Stomach (tissue), 9 donors: ENCODE results near the gene OAF. TPM values are rescaled to one million over a fixed set of nuclear protein-coding genes. Genes with fewer than 3 reads are reported as not detected.

Experiments
- DNase-seq, 2 donors: peaks; one replicate each; pipeline versions ENCODE4 v3.0.0 to v3.0.0-alpha.2; 2013 to 2019
- H3K27ac ChIP-seq, 5 donors: fragments of 200-600 bp in 4 of 5; sonication (generic) in 4 of 5; one replicate each; pipeline ENCODE4 v1.5.1; 2013 to 2019; ENCODE audit warnings: mild to moderate bottlenecking in 1 of 5, moderate library complexity in 1 of 5
- H3K27me3 ChIP-seq, 3 donors: fragments of 200-600 bp; sonication (generic); one replicate each; pipeline ENCODE4 v1.5.1; 2017 to 2019; ENCODE audit warnings: mixed run types in 1 of 3
- H3K36me3 ChIP-seq, 4 donors: fragments of 200-600 bp; sonication (generic); 1 replicate in 3 of 4; 2 replicates in 1 of 4; pipeline ENCODE4 v1.5.1; 2016 to 2019
- H3K4me1 ChIP-seq, 4 donors: fragments of 200-600 bp; sonication (generic); one replicate each; pipeline ENCODE4 v1.5.1; 2016 to 2019
- H3K4me3 ChIP-seq, 4 donors: fragments of 200-600 bp; sonication (generic) in 3 of 4; one replicate each; pipeline ENCODE4 v1.5.1; 2016 to 2019; ENCODE audit warnings: mild to moderate bottlenecking in 1 of 4
- H3K9me3 ChIP-seq, 4 donors: fragments of 200-600 bp; sonication (generic); one replicate each; pipeline ENCODE4 v1.5.1; 2016 to 2019
- EP300 ChIP-seq: sonication (generic); formaldehyde crosslinking; IDR thresholded peaks from one replicate; pipeline ENCODE4 v1.6.1; 2017; ENCODE audit warnings: antibody characterized with exemption
- POLR2A ChIP-seq, 4 donors: fragments of 450-650 bp; IDR thresholded peaks; one replicate each; pipeline ENCODE4 v1.6.1; 2016; ENCODE audit warnings: antibody characterized with exemption in 4 of 4, control low read depth in 2 of 4, mild to moderate bottlenecking in 1 of 4, moderate library complexity in 1 of 4
- POLR2AphosphoS5 ChIP-seq, 3 donors: sonication (generic); formaldehyde crosslinking; IDR thresholded peaks; one replicate each; pipeline ENCODE4 v1.6.1; 2016; ENCODE audit warnings: antibody characterized with exemption in 3 of 3
- WGBS, 5 donors: extraction: QIAGEN DNeasy Blood & Tissue Kit in 3 of 5; methylation state at CpG; one replicate each; pipeline versions ENCODE4 v1.1.5 to v1.1.7; 2013 to 2018; 5-methylcytosine and 5-hydroxymethylcytosine counted together
- intact Hi-C: fragments of 100-400 bp; cut with DNase I; formaldehyde crosslinking; loops from one replicate; pipeline ENCODE4 v1.15.1; 2023; ENCODE audit warnings: low total_unique reads
- polyA plus RNA-seq, 3 donors: library from polyadenylated mRNA; stranded (reverse); fragments of 200-250 nt; gene quantifications; one replicate each; pipeline ENCODE4 v1.2.3, GENCODE V29; 2013
- total RNA-seq, 5 donors: library from RNA; depleted of rRNA; stranded (reverse); fragments of >200 nt; gene quantifications; one replicate each; pipeline versions ENCODE4 v1.1.0 to v1.2.3, GENCODE V29; 2014 to 2016
- TF ChIP-seq, protein P1 (sequence below), 7 experiments: fragments of 450-650 bp in 4 of 7; fragments of 200-600 bp in 3 of 7; sonication (generic) in 3 of 7; IDR thresholded peaks; one replicate each; pipeline ENCODE4 v1.5.1; 2016 to 2019; ENCODE audit warnings: antibody characterized with exemption in 7 of 7, control low read depth in 2 of 7, mild to moderate bottlenecking in 1 of 7
- donor health status: healthy with polysubstance abuse.
- donor health status: Bipolar disorder and iron deficiency.
- donor health status: healthy.

OAF gene
- total and polyA plus RNA-seq, 8 donors = 17.1 to 380 (median 30.4) TPM

DNA sequence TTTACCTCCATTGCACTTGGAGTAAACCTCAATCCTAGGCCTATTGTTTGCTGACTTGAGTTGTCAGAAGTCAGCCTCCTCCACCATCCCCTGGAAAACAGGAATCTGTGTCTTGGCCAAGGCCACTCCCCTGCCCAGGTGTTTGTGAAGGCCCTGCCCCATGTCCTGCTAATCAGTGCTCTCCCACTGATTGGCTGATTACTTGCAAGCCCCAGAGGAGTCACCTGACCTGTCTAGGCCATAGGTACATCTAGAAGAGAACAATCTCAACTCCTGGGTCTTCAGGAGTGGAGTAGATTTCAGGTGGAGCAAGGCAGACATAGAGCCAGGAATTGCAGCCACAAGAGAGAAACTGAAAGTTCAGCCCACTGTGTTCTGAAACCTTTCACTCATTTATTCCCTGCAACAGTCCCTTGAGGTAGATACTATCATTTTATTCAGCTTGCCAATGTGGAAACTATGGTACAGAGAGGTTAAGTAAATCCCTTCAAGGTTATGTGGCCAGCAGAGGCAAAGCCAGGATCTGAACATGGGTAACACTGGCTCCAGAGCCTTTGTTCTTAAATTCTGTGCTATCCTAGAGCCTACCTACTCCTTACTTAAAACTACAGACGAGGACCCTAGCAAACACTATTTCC lies 10.4 kb downstream of the OAF start:
- WGBS, 5 donors = 18 to 70% (median 57%) methylated on average over 1 of the region's 1 CpG
- no peaks in the 10 kb centered on the region for H3K27me3 ChIP-seq
- H3K4me1 ChIP-seq = peaks cover 51 to 94% (median 84%) of the 10 kb centered on the region in 4 donors
- no peaks in the 10 kb centered on the region for H3K36me3 ChIP-seq
- TF ChIP-seq, protein P1, sequence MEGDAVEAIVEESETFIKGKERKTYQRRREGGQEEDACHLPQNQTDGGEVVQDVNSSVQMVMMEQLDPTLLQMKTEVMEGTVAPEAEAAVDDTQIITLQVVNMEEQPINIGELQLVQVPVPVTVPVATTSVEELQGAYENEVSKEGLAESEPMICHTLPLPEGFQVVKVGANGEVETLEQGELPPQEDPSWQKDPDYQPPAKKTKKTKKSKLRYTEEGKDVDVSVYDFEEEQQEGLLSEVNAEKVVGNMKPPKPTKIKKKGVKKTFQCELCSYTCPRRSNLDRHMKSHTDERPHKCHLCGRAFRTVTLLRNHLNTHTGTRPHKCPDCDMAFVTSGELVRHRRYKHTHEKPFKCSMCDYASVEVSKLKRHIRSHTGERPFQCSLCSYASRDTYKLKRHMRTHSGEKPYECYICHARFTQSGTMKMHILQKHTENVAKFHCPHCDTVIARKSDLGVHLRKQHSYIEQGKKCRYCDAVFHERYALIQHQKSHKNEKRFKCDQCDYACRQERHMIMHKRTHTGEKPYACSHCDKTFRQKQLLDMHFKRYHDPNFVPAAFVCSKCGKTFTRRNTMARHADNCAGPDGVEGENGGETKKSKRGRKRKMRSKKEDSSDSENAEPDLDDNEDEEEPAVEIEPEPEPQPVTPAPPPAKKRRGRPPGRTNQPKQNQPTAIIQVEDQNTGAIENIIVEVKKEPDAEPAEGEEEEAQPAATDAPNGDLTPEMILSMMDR (IDR thresholded peaks at IDR 0.05) = no peak
- TF ChIP-seq POLR2A (IDR thresholded peaks at IDR 0.05) (no peak), POLR2AphosphoS5 (IDR thresholded peaks at IDR 0.05) (peak in 2 of 3 donors; percentile 66 to 75), EP300 (no peak)
- peak overlapping the region; percentile 43 to 90 (median 69) for H3K27ac ChIP-seq
- no peak overlapping the region for H3K4me3 ChIP-seq
- no peaks in the 10 kb centered on the region for H3K9me3 ChIP-seq
- DNase-seq = peak; percentile 75 to 84
- intact Hi-C loops = no loop called here

DNA sequence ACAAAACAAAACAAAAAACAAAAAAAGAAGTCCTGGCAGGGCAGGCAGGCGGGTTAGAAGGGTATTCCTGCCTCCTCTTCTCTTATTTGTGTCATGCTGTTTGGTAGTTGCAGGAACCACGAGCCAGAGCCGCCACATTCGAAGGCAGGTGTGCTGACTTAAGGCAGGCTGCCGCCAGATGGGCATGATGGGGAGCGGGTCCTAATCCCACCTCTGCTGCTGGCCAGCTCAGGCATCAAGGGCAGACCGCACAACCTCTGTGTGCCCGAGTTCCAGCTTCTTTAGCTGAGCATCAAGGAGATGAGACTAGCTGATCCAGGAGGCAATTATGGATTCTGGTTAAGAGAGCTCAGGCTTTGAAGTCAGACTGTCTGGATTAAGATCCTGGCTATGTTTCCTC lies 12.1 kb downstream of the OAF start:
- Histone ChIP-seq H3K27me3 (no peaks in the 10 kb centered on the region), H3K4me3 (no peak overlapping the region), H3K4me1 (peaks cover 40 to 77% (median 69%) of the 10 kb centered on the region in 4 donors), H3K36me3 (peaks cover 0 to 14% (median 14%) of the 10 kb centered on the region in 4 donors), H3K27ac (peak overlapping the region in 3 of 5 donors; percentile 48 to 90 (median 68)), H3K9me3 (no peaks in the 10 kb centered on the region)
- TF ChIP-seq, protein P1 (IDR thresholded peaks at IDR 0.05) = no peak
- TF ChIP-seq EP300 = no peak
- no peak for TF ChIP-seq POLR2A (IDR thresholded peaks at IDR 0.05)
- TF ChIP-seq POLR2AphosphoS5 (IDR thresholded peaks at IDR 0.05) = no peak
- DNase-seq = peak in 1 of 2 donors; percentile 3
- intact Hi-C loops = no loop called here
- 80 to 88% (median 83%) methylated on average over 8 of the region's 8 CpGs for WGBS, 5 donors

DNA sequence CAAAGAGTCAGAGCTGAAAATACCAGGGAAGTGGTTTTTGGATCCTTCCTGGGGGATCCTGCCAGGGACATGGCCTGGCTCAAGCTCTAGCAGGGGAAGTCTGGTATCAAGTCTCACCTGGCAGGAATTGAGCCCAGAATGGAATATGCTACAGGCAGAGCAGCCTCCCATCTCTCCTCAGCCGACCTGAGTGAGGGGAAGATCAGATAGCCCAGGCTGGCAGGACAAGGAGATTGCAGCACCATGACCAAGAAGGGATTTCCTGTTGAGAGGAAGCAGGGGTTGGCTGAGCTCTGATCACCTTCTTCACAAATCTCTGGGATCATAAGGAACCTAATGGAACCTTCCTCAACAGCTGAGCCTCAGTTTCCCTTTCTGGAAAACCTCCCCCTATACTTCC lies 13.0 kb downstream of the OAF start:
- Histone ChIP-seq H3K36me3 (peaks cover 0 to 23% (median 22%) of the 10 kb centered on the region in 4 donors), H3K9me3 (no peaks in the 10 kb centered on the region), H3K27me3 (no peaks in the 10 kb centered on the region), H3K27ac (peak overlapping the region in 1 of 5 donors; percentile 73), H3K4me1 (peaks cover 31 to 68% (median 60%) of the 10 kb centered on the region in 4 donors), H3K4me3 (no peak overlapping the region)
- WGBS, 5 donors = 15 to 35% (median 29%) methylated on average over 1 of the region's 1 CpG
- no peak for DNase-seq
- intact Hi-C loops = no loop called here
- no peak for TF ChIP-seq POLR2A (IDR thresholded peaks at IDR 0.05)
- no peak for TF ChIP-seq POLR2AphosphoS5 (IDR thresholded peaks at IDR 0.05)
- TF ChIP-seq EP300 = no peak
- TF ChIP-seq, protein P1 (IDR thresholded peaks at IDR 0.05) = no peak

DNA sequence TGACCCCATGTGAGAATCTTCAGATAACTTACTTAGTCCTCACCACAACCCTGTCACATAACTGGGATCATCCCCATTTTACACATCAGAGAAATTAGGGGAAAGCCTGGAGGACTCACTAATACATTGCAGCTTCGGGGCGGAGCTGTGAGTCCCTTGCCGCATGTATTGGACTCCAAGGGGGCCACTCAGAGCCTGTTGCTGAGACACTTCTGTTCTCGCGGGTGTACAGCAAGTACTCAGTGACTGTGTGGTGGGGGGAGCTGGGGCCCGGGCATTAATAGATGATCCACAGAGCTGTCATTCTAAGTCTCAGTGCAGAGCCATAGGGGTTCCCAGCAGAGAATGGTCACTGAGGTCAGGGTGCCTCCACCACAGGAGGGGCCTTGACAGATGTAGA lies 13.5 kb downstream of the OAF start:
- H3K4me1 ChIP-seq = peaks cover 27 to 63% (median 54%) of the 10 kb centered on the region in 4 donors
- H3K9me3 ChIP-seq = no peaks in the 10 kb centered on the region
- H3K27ac ChIP-seq = peak overlapping the region in 4 of 5 donors; percentile 49 to 73 (median 60)
- peaks cover 0 to 29% (median 28%) of the 10 kb centered on the region in 4 donors for H3K36me3 ChIP-seq
- no peak for DNase-seq
- intact Hi-C loops = no loop called here
- 60 to 84% (median 71%) methylated on average over 6 of the region's 6 CpGs for WGBS, 5 donors
- no peak overlapping the region for H3K4me3 ChIP-seq
- H3K27me3 ChIP-seq = no peaks in the 10 kb centered on the region
- TF ChIP-seq EP300 = no peak
- no peak for TF ChIP-seq POLR2AphosphoS5 (IDR thresholded peaks at IDR 0.05)
- TF ChIP-seq POLR2A (IDR thresholded peaks at IDR 0.05) = no peak
- TF ChIP-seq, protein P1 (IDR thresholded peaks at IDR 0.05) = no peak
